ENCODE data around the gene PRKAA2.

GRCh38 chr1:56617141-56617540 is 28.0 kb upstream of the PRKAA2 start:
- TF ChIP-seq, protein P1, sequence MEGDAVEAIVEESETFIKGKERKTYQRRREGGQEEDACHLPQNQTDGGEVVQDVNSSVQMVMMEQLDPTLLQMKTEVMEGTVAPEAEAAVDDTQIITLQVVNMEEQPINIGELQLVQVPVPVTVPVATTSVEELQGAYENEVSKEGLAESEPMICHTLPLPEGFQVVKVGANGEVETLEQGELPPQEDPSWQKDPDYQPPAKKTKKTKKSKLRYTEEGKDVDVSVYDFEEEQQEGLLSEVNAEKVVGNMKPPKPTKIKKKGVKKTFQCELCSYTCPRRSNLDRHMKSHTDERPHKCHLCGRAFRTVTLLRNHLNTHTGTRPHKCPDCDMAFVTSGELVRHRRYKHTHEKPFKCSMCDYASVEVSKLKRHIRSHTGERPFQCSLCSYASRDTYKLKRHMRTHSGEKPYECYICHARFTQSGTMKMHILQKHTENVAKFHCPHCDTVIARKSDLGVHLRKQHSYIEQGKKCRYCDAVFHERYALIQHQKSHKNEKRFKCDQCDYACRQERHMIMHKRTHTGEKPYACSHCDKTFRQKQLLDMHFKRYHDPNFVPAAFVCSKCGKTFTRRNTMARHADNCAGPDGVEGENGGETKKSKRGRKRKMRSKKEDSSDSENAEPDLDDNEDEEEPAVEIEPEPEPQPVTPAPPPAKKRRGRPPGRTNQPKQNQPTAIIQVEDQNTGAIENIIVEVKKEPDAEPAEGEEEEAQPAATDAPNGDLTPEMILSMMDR (conservative IDR thresholded peaks at IDR 0.05): no peak
- TF ChIP-seq ZFX (IDR thresholded peaks at IDR 0.05): no peak

Data from C4-2B (cell line).